HG03108 (cell line): Measurements from ENCODE around the gene R3HDM2.

ENCODE experiments used
- ATAC-seq: cut with Tn5 transposase; IDR thresholded peaks from one replicate; pipeline ENCODE4 v1.9.1; 2021; ENCODE audit warnings: moderate library complexity; ENCODE audit not compliant: unreplicated experiment

R3HDM2 gene

GRCh38 chr12:57273516-57273915 lies 157.3 kb downstream of the R3HDM2 start:
- ATAC-seq: no peak

- ATAC-seq: no peak
Measured at GRCh38 chr12:57272337-57273151, 158.3 kb downstream of the R3HDM2 start.

GRCh38 chr12:57270966-57271470 lies 159.8 kb downstream of the R3HDM2 start:
- ATAC-seq: no peak

- no peak for ATAC-seq
Measured at GRCh38 chr12:57268264-57268663, 162.6 kb downstream of the R3HDM2 start.

- no peak for ATAC-seq
Measured at GRCh38 chr12:57266681-57267080, 164.2 kb downstream of the R3HDM2 start.

- no peak for ATAC-seq
Measured at GRCh38 chr12:57263096-57263495, 167.7 kb downstream of the R3HDM2 start.

GRCh38 chr12:57262126-57262822 lies 168.6 kb downstream of the R3HDM2 start:
- ATAC-seq: no peak

- no peak for ATAC-seq
Measured at GRCh38 chr12:57261428-57261865, 169.4 kb downstream of the R3HDM2 start.

- ATAC-seq: no peak
Measured at GRCh38 chr12:57260366-57260765, 170.5 kb downstream of the R3HDM2 start.

- ATAC-seq: no peak
Measured at GRCh38 chr12:57258977-57259970, 171.6 kb downstream of the R3HDM2 start.

GRCh38 chr12:57255916-57256315 lies 174.9 kb downstream of the R3HDM2 start:
- no peak for ATAC-seq

GRCh38 chr12:57254506-57255280 lies 176.2 kb downstream of the R3HDM2 start:
- no peak for ATAC-seq

GRCh38 chr12:57250956-57251355 lies 179.9 kb downstream of the R3HDM2 start, which contains the start of gene STAC3:
Gene STAC3 (minus strand): TSS chr12:57251187. CDS start chr12:57249636, 1,551 bp downstream.
- ATAC-seq: no peak

- ATAC-seq: no peak
Measured at GRCh38 chr12:57250541-57250940, 180.3 kb downstream of the R3HDM2 start.

GRCh38 chr12:57248934-57249742 lies 181.7 kb downstream of the R3HDM2 start:
- no peak for ATAC-seq

- no peak for ATAC-seq
Measured at GRCh38 chr12:57247041-57247440, 183.8 kb downstream of the R3HDM2 start.

- ATAC-seq: no peak
Measured at GRCh38 chr12:57244312-57244696, 186.5 kb downstream of the R3HDM2 start.

GRCh38 chr12:57243521-57244311 lies 187.1 kb downstream of the R3HDM2 start:
- ATAC-seq: no peak
